Measurements from ENCODE around the gene METTL23.
A peak's percentile ranks its signal among the peaks of the same experiment; 100 is the strongest.
"Not testable (repeated sequence)": the region's sequence is repeated elsewhere in the genome, so short reads cannot be mapped to it uniquely, and the experiment has no call there.

The METTL23 gene

GRCh38 chr17:76696763-76697701 lies 29.6 kb upstream of the METTL23 start:
- no peak for DNase-seq

DNA sequence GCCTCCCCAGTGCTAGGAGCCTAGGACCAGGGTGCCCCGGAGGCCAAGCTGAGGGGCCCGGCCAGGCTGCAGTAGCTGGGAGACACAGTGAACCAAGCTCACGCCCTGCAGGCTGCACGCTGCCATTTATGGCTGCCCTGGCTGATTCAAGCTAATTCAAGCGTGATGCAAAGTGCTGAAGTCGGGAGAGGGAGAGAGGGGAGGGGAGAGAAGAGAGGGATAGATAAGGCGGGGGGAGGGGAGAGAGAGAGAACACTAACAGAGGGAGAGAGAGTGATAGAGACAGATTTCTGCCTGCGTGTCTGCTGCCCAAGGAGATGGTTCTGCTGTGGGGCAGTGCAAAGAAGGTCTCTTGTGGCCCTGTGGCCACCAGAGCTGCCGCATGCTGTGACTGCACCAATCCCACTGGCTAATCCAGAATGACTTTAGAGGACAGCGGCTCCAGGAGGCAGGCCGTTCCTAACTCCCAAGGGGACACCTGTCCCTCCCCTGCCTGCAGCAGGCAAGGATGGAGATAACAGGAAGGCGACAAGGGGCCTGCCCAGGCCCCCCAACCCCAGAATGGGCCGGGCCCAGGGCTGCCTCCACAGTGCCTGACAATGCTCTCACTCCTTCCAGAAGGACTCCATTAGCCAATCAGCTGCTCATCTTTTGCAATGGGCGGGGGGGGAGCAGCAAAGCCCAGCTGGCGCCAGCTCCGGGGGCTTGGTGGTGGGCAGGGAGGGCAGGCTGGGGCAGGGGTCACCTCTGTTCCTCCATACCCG lies 28.8 kb upstream of the METTL23 start:
- DNase-seq = peak; percentile 59

DNA sequence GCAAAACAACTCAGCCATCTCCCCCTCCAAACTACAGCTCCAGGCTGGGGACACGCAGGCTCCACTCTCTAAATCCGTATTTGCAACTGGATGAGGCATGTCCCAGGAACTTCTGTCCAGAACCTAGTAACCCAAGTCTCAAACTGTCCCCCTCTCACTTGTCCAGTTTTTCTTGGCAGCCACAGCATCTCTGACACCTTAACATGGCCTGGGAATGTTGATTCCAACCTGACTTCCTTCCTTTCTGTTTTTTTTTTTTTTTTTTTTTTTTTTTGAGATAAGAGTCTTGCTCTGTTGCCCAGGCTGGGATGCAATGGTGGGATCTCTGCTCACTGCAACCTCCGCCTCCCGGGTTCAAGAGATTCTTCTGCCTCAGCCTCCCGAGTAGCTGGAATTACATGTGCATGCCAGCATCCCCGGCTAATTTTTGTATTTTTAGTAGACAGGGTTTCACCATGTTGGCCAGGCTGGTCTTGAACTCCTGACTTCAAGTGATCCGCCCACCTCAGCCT lies 28.1 kb upstream of the METTL23 start:
- not testable (repeated sequence) for DNase-seq

DNA sequence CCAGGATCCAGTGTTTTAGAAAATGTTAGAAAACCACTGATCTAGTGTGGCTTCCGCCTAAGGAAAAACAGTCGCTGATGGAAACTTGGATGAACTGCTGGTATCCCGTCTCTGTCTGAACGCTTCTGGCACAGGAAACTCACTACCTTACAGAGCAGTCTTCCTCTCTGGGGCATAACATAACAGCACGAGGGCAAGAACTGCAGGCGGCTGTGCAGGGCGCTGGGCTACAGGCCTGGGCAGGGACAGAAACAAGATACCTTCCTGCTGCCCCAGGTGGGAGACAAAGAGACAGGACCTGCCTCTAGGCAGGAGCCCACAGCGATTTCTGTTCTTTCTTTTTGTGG lies 26.4 kb upstream of the METTL23 start:
- no peak for DNase-seq

DNA sequence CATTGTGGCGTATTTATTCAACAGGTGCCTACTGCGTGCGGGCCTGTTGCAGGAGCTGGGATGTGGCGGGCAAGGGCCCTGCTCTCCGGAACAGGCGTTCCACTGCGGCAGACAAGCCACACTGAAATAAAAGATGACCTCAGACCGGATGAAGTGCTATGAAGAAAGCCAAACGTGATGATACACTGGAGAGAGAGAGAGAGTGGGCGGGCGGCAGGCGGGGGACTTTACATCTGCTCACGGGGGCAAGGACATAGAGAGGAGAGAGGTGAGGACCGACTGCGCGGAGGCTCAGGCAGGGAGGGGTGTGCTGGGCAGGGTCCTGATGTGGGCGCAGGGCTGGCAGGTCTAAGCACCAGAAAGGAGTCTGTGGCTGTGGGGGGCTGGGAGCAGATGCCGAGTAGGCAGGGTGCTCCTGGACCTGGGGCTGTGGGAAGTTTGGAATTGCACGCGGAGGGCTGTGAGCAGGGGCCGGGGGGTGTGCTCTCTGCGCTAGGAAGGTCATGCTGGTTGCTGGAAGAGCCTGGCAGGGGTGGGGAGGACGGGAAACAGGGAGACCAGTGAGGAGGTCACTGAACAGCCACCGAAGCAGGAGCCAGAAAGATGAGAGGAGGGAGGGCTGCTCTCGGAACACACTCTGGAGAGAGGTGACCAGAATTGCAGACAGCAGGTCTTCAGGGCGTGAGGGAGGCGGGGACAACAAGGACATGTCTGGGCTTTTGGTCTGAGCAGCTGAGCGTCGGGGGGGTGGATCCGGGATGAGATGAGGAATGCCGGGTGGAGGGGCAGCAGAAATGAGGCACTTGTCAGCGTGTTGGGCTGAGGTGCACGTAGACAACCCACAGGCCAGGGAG lies 25.8 kb upstream of the METTL23 start:
- no peak for DNase-seq

DNA sequence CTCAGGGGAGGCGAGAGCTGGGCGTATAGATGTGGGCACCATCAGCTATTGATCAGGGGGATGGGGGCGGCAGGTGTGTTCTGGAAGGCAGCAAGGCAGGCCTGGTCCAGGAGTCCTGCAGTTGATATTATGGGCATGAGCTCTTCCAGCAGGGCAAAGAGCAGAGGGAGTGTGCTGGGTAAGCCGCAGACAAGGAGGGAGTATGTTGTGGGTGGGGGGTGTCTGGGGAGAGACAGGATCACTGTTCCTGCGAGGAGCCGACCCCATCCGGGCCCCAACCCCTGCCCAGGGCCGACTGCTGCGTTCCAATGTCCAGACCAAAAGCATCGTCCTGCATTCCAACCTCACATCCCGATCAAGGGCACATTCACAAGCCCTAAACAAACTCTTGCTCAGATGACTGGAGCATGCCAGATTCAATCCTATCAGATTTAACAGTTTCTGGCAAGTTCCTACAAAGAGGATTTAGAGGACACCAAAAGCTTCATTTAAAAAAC lies 25.1 kb upstream of the METTL23 start:
- no peak for DNase-seq

- DNase-seq = no peak
Measured at GRCh38 chr17:76702076-76702475, 24.6 kb upstream of the METTL23 start.

DNA sequence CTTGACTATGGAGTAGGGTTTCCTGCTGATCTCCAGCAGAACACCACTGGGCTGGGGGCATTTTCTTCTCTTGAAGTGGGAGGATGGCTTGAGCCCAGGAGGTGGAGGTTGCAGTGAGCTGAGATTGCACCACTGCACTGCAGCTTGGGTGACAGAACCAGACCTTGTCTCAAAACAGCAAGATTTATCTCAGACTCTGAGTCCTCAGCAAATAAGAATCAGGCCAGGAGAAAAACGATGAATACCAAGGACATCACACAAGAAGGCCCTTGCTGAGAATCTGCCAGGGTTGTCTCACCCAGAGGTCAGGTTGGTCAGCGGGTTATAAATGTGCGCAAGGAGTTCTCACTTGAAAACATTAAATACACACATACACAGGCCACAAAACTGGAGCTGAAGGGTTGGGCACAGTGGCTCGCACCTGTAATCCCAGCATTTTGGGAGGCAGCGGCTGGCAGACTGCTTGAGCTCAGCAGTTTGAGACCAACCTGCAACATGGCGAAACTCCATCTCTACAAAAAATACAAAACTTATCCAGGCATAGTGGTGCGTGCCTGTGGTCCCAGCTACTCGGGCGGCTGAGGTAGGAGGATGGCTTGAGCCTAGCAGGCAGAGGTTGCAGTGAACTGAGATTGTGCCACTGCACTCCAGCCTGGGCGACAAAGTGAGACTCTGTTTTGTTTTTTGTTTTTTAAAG lies 23.6 kb upstream of the METTL23 start:
- no peak for DNase-seq

DNA sequence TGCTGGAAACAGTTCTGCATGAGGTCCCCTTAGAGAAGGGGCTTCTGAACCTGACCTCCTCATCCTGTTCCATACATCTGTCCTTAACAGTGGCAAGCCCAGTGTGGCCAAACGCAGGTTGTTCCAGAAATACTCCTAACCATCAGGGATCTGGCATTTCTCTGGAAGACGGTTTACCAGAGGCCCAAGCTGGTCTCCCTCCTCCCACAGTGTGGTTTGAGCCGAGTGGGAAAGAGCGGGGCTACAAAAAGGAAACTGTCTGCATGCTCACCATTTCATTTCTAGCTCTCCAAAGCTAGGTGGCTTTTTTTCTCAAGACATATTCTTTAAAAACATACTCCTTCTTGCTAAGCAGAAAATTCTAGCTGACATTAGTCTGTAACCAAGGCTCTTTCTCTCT lies 21.8 kb upstream of the METTL23 start:
- DNase-seq = no peak

DNA sequence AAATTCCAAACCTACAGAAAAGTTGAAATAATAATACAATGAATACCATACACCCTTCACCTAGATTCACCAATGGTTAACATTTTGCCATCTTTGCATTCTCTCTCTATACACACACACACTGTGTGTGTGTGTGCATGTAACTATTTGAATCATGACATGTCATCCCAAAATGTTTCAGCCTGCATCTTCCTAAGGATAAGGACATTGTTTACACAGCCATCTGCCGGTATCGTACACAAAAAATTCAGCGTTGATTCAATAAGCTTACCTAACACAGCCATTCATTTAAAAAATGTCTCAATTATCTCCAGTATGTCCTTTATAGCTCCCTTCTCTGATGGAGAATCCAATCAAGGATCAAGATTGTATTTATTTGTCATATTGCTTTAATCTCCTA lies 19.8 kb upstream of the METTL23 start:
- DNase-seq = no peak

GRCh38 chr17:76707985-76708807 lies 18.4 kb upstream of the METTL23 start:
- DNase-seq = no peak

GRCh38 chr17:76709077-76709950 lies 17.3 kb upstream of the METTL23 start:
- DNase-seq = peak; percentile 40

DNA sequence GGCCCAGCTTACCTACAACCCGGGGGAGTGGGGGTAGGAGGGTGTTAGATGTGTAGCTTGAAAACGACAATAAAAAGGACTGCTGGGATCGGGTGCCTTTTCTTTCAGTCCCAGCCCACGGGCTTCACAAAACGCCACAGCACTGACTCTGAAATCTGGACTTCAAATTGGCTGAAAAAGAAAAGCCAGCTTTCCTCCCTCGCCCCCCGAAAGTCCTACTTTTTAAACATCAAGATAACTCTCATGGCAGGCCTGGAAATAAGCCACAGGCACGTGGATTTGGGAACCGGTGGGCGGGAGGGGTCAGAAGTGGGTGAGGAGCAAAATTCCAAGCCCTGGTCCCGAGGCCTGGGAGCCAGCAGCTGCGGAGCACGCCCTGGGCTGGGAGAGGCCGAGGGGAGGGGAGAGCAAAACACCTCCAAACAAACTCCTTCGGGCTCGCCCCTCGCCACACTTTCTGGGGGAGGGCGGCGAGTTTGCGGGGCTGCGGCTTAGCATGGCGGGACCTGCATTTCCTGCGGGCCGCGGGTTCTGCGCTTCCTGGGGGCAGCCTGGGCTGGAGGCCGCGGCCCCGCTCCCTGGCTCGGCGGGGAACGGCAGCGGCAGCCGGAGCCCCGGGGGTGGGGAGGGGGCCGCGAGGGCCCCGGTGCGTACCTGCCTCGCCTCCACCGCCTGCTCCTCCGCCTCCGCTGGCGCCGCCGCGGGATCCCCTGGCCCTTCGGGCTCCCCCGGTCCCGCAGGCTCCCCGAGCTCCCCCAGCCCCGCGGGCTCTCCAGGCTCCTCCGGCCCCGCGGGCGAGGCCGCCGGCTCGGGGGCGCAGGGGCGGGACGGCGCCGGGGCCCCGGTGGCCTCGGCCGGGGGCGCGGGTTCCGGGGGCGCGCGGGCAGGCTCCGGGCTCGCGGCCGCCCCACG lies 16.4 kb upstream of the METTL23 start:
- peak; percentile 54 for DNase-seq

- DNase-seq = peak; percentile 68
Measured at GRCh38 chr17:76710863-76711611, 15.6 kb upstream of the METTL23 start, which contains the start of gene MXRA7. MXRA7 (minus strand) TSS chr17:76710965; CDS start chr17:76710946, 19 bp downstream.

DNA sequence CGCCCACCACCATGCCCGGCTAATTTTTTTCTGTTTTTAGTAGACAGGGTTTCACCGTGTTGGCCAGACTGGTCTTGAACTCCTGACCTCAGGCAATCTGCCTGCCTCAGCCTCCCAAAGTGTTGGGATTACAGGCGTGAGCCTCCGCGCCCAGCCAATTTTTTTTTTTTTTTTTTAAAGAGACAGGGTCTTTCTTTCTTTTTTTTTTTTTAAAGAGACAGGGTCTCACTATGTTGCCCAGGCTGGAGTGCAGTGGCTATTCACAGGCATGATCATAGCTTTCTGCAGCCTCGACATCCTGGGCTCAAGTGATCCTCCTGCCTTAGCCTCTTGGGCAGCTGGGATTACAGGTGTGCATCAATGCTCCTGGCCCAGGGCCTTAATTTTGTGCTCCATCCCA lies 14.3 kb upstream of the METTL23 start:
- DNase-seq = not testable (repeated sequence)

DNA sequence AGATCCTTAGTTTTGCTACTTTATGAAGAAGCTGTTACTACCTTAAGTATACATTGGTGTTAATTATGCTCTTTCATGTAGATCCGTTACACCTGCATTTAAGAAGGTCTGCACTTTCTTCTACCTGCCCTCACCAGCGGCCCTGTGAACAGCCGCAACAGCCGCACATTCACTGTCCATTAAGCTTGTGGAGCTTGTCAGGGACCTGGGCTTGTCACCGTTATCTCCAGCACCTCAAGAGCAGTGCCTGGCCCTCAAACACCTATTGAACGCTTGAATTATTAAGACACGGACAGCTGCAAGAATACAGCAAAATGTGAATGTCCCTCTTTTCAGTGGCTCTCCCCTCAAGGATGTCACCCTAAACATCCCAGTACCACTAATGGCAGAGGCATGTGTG lies 12.9 kb upstream of the METTL23 start:
- no peak for DNase-seq

- no peak for DNase-seq
Measured at GRCh38 chr17:76714336-76714735, 12.3 kb upstream of the METTL23 start.

All from DMS53 (cell line).